HEK293T (cell line): ENCODE data around the gene TBRG4.

Experiments used
- CTCF ChIA-PET: fragments of 350-600 bp; formaldehyde crosslinking; extraction: SDS; loops from one replicate; lab custom pipeline; 2021; ENCODE audit warnings: antibody characterized with exemption, inconsistent platforms; lab: Yijun Ruan, JAX
- POLR2A ChIA-PET: fragments of 350-600 bp; formaldehyde crosslinking; extraction: SDS; loops from one replicate; lab custom pipeline; 2020; ENCODE audit warnings: antibody characterized with exemption, inconsistent platforms; lab: Yijun Ruan, JAX
- DNase-seq: peaks from one replicate; pipeline ENCODE4 v3.0.0; 2012; ENCODE audit warnings: mixed read lengths; ENCODE audit errors: extremely low spot score
- ARNT ChIP-seq: fragments of 450-650 bp; IDR thresholded peaks from 2 replicates; pipeline ENCODE4 v1.6.1; 2017; ENCODE audit warnings: mild to moderate bottlenecking
- BHLHE40 ChIP-seq: fragments of 450-650 bp; IDR thresholded peaks from 2 replicates; pipeline ENCODE4 v1.6.1; 2016; ENCODE audit warnings: mild to moderate bottlenecking, moderate library complexity, borderline replicate concordance
- CTBP1 ChIP-seq: fragments of 450-650 bp; IDR thresholded peaks from 2 replicates; pipeline ENCODE4 v1.6.1; 2016; ENCODE audit warnings: borderline replicate concordance
- ELF4 ChIP-seq: fragments of 450-650 bp; IDR thresholded peaks from 2 replicates; pipeline ENCODE4 v1.6.1; 2017; ENCODE audit warnings: antibody characterized with exemption
- FOXA1 ChIP-seq: fragments of 450-650 bp; IDR thresholded peaks from 2 replicates; pipeline ENCODE4 v1.6.1; 2016; ENCODE audit warnings: mild to moderate bottlenecking
- FOXK2 ChIP-seq: fragments of 450-650 bp; IDR thresholded peaks from 2 replicates; pipeline ENCODE4 v1.6.1; 2016; ENCODE audit warnings: mild to moderate bottlenecking
- FOXM1 ChIP-seq: fragments of 450-650 bp; IDR thresholded peaks from 2 replicates; pipeline ENCODE4 v1.6.1; 2017; ENCODE audit warnings: mild to moderate bottlenecking, borderline replicate concordance
- HDGF ChIP-seq: fragments of 450-650 bp; IDR thresholded peaks from 2 replicates; pipeline ENCODE4 v1.6.1; 2017; ENCODE audit warnings: antibody characterized with exemption, borderline replicate concordance
- L3MBTL2 ChIP-seq: fragments of 450-650 bp; conservative IDR thresholded peaks from 2 replicates; pipeline ENCODE4 v1.6.1; 2016; ENCODE audit warnings: mild to moderate bottlenecking
- LEF1 ChIP-seq: fragments of 450-650 bp; IDR thresholded peaks from 2 replicates; pipeline ENCODE4 v1.6.1; 2017; ENCODE audit warnings: mild to moderate bottlenecking, borderline replicate concordance
- NFRKB ChIP-seq: fragments of 450-650 bp; IDR thresholded peaks from 2 replicates; pipeline ENCODE4 v1.6.1; 2016; ENCODE audit warnings: mild to moderate bottlenecking, moderate library complexity
- PKNOX1 ChIP-seq: fragments of 450-650 bp; IDR thresholded peaks from 2 replicates; pipeline ENCODE4 v1.6.1; 2016
- SP1 ChIP-seq: fragments of 450-650 bp; IDR thresholded peaks from 2 replicates; pipeline ENCODE4 v1.6.1; 2017
- SUZ12 ChIP-seq: fragments of 450-650 bp; IDR thresholded peaks from 2 replicates; pipeline ENCODE4 v1.6.1; 2016; ENCODE audit warnings: mild to moderate bottlenecking
- TARDBP ChIP-seq: fragments of 450-650 bp; IDR thresholded peaks from 2 replicates; pipeline ENCODE4 v1.6.1; 2016
- ZNF384 ChIP-seq: fragments of 450-650 bp; IDR thresholded peaks from 2 replicates; pipeline ENCODE4 v1.6.1; 2016

TBRG4 gene

GRCh38 chr7:45060295-45060694 is 51.2 kb downstream of the TBRG4 start:
- POLR2A ChIA-PET, result no interaction called here
- CTCF ChIA-PET, result no interaction called here
- TF ChIP-seq SUZ12 (no peak), LEF1 (no peak), FOXK2 (no peak), PKNOX1 (no peak), ARNT (no peak), L3MBTL2 (no peak), TARDBP (no peak), CTBP1 (no peak), FOXM1 (no peak), FOXA1 (no peak), ELF4 (no peak), ZNF384 (no peak), HDGF (no peak), BHLHE40 (no peak), SP1 (no peak), NFRKB (no peak)
- DNase-seq, result no peak

- TF ChIP-seq SUZ12, result no peak
- TF ChIP-seq BHLHE40, result no peak
- TF ChIP-seq FOXK2, result no peak
- no peak for TF ChIP-seq FOXM1
- no peak for TF ChIP-seq FOXA1
- TF ChIP-seq LEF1, result no peak
- TF ChIP-seq ELF4, result no peak
- no peak for TF ChIP-seq ARNT
- TF ChIP-seq HDGF, result no peak
- no peak for TF ChIP-seq PKNOX1
- ChIA-PET CTCF (interaction anchor here (1.2 kb wide), 1 partner anchor 84 kb away, joined by 3 read pairs; no protein-coding TSS in a partner anchor), POLR2A (no interaction called here)
- peak; percentile 1 for DNase-seq
These were observed 53.6 kb downstream of the TBRG4 start for GRCh38 chr7:45057878-45058277.

- CTCF ChIA-PET, result no interaction called here
- no peak for DNase-seq
- POLR2A ChIA-PET, result no interaction called here
- no peak for TF ChIP-seq CTBP1
- TF ChIP-seq LEF1, result no peak
- no peak for TF ChIP-seq NFRKB
- no peak for TF ChIP-seq FOXA1
- TF ChIP-seq HDGF, result no peak
- TF ChIP-seq ARNT, result no peak
- TF ChIP-seq PKNOX1, result no peak
- TF ChIP-seq ZNF384, result no peak
- TF ChIP-seq L3MBTL2, result no peak
- TF ChIP-seq TARDBP, result no peak
- no peak for TF ChIP-seq SP1
- no peak for TF ChIP-seq ELF4
- TF ChIP-seq SUZ12, result no peak
- TF ChIP-seq FOXM1, result no peak
- TF ChIP-seq FOXK2, result no peak
- TF ChIP-seq BHLHE40, result no peak
These were observed 55.8 kb downstream of the TBRG4 start for GRCh38 chr7:45055594-45056219.

GRCh38 chr7:45055016-45055415 is 56.5 kb downstream of the TBRG4 start:
- ChIA-PET CTCF (interaction anchor here (0.6 kb wide), 1 partner anchor 522 kb away, joined by 3 read pairs; no protein-coding TSS in a partner anchor), POLR2A (no interaction called here)
- no peak for DNase-seq
- TF ChIP-seq FOXM1 (no peak), TARDBP (no peak), HDGF (no peak), CTBP1 (no peak), ELF4 (no peak), FOXA1 (no peak), NFRKB (no peak), LEF1 (no peak), PKNOX1 (no peak), BHLHE40 (no peak), FOXK2 (no peak), ZNF384 (no peak), SP1 (no peak), L3MBTL2 (no peak), SUZ12 (no peak), ARNT (no peak)

- POLR2A ChIA-PET, result no interaction called here
These were observed 57.1 kb downstream of the TBRG4 start for GRCh38 chr7:45054442-45054841.

More at GRCh38 chr7:45054442-45054841, 57.1 kb downstream of the TBRG4 start:
- DNase-seq, result peak; percentile 3
- CTCF ChIA-PET, result interaction anchor here (0.6 kb wide), 1 partner anchor 522 kb away, joined by 3 read pairs; no protein-coding TSS in a partner anchor
- no peak for TF ChIP-seq LEF1
- no peak for TF ChIP-seq PKNOX1
- TF ChIP-seq TARDBP, result no peak
